ENCODE data around the gene FBLN5. TPM values are rescaled to one million over a fixed set of nuclear protein-coding genes. Genes with fewer than 3 reads are reported as not detected.

Gene FBLN5
- total and polyA plus RNA-seq, 2 donors (not counting 3 experiments of a cell fraction or from before 2014, with no cell fraction given), result 27.6 to 33.1 TPM

GRCh38 chr14:91934554-91935285, 12.8 kb downstream of the FBLN5 start:
- no peaks in the 10 kb centered on the region for H4K20me1 ChIP-seq (replicated peaks; ENCODE audit: control insufficient read depth, extremely low read depth, insufficient read depth, low read length)
- no peak overlapping the region for H2AFZ ChIP-seq (ENCODE audit: low read depth, low read length)
- H3K9ac ChIP-seq (replicated peaks; ENCODE audit: extremely low read depth, insufficient read depth, low read length), result no peak overlapping the region
- ChIA-PET POLR2A (no interaction called here), CTCF (interaction anchor here (0.6 kb wide), 1 partner anchor 11 kb away, joined by 3 read pairs; no protein-coding TSS in a partner anchor)
- no peaks in the 10 kb centered on the region for H3K9me1 ChIP-seq (replicated peaks; ENCODE audit: control insufficient read depth, extremely low read depth, insufficient read depth, low read length)
- FAIRE-seq (no peak), DNase-seq (ENCODE audit: low read depth, low spot score) (no peak)
- intact Hi-C loops (cut with micrococcal nuclease), result no loop called here
- no peaks in the 10 kb centered on the region for H3K9me3 ChIP-seq (replicated peaks; ENCODE audit: control insufficient read depth, insufficient read depth, low read length)
- no peak overlapping the region for H3K4me3 ChIP-seq (replicated peaks in 1 of 3; ENCODE audit: insufficient read depth in 1 of 3, low read depth in 1 of 3, low read length in 3 of 3)
- TF ChIP-seq FOS (IDR thresholded peaks at IDR 0.05; ENCODE audit: borderline replicate concordance, insufficient read depth, low read length), result no peak
- TF ChIP-seq CTCF (IDR thresholded peaks at IDR 0.05; ENCODE audit: extremely low read depth in 1 of 2, insufficient read depth in 1 of 2, low read depth in 1 of 2, low read length in 2 of 2), result no peak
- TF ChIP-seq GATA2 (IDR thresholded peaks at IDR 0.05; ENCODE audit: insufficient read depth, insufficient read length, low read depth, low read length), result no peak
- no peak for TF ChIP-seq POLR2A (IDR thresholded peaks at IDR 0.05; ENCODE audit: low read depth, low read length)
- TF ChIP-seq EZH2 (IDR thresholded peaks at IDR 0.05; ENCODE audit: borderline replicate concordance, low read depth, low read length, severe bottlenecking), result no peak
- no peak for TF ChIP-seq JUN (IDR thresholded peaks at IDR 0.05; ENCODE audit: borderline replicate concordance, insufficient read depth, insufficient read length, low read depth)
- no peak for TF ChIP-seq MYC (IDR thresholded peaks at IDR 0.05; ENCODE audit: low read depth, low read length)
- no peak for TF ChIP-seq MAX (IDR thresholded peaks at IDR 0.05; ENCODE audit: insufficient read depth, insufficient read length)
- TF ChIP-seq POLR2AphosphoS5 (IDR thresholded peaks at IDR 0.05; ENCODE audit: insufficient read depth, low read depth, low read length), result no peak
- no TSS peak for BruUV-seq (replicated peaks)
- H3K27ac ChIP-seq (ENCODE audit: insufficient read depth, low read depth, low read length), result no peak overlapping the region
- no peaks in the 10 kb centered on the region for H3K36me3 ChIP-seq (ENCODE audit: control insufficient read depth in 2 of 2, extremely low read depth in 1 of 2, insufficient read depth in 2 of 2, low read length in 2 of 2)
- H3K79me2 ChIP-seq (ENCODE audit: control insufficient read depth, insufficient read depth, low read length), result no peaks in the 10 kb centered on the region
- dilution Hi-C loops (cut with MboI; ENCODE audit: extremely low pct_ligation_motif_present, low sequenced_read_pairs), result no loop called here
- H3K4me1 ChIP-seq (ENCODE audit: control insufficient read depth, extremely low read depth, insufficient read depth, low read length), result no peaks in the 10 kb centered on the region
- no peak overlapping the region for H3K4me2 ChIP-seq (ENCODE audit: insufficient read depth, low read length)
- H3K27me3 ChIP-seq (ENCODE audit: control insufficient read depth in 2 of 2, insufficient read depth in 2 of 2, low read length in 2 of 2), result no peaks in the 10 kb centered on the region

Data from endothelial cell of umbilical vein (primary cell).